GM12865 (cell line): ENCODE measurements around the gene FBXW7.

ENCODE experiments used
- DNase-seq: peaks from one replicate; pipeline ENCODE4 v3.0.0; 2010; ENCODE audit warnings: low read depth
- H3K4me3 ChIP-seq: 2 replicates; pipeline ENCODE4 v1.5.1; 2011; ENCODE audit warnings: mild to moderate bottlenecking, low read depth, low read length, control low read depth
- TF ChIP-seq, protein P1 (sequence below): IDR thresholded peaks from 2 replicates; pipeline ENCODE4 v1.5.1; 2011; ENCODE audit warnings: low read length, control low read depth, low read depth, inconsistent platforms; ENCODE audit not compliant: insufficient read depth; ENCODE audit errors: missing control alignments

Gene FBXW7

GRCh38 chr4:152535903-152536544, at the start of gene FBXW7:
Gene FBXW7 (minus strand): TSS chr4:152536092. CDS start chr4:152411803, 124,289 bp downstream.
- peak within 1 kb of the TSS; percentile 66 for H3K4me3 ChIP-seq
- TF ChIP-seq, protein P1, sequence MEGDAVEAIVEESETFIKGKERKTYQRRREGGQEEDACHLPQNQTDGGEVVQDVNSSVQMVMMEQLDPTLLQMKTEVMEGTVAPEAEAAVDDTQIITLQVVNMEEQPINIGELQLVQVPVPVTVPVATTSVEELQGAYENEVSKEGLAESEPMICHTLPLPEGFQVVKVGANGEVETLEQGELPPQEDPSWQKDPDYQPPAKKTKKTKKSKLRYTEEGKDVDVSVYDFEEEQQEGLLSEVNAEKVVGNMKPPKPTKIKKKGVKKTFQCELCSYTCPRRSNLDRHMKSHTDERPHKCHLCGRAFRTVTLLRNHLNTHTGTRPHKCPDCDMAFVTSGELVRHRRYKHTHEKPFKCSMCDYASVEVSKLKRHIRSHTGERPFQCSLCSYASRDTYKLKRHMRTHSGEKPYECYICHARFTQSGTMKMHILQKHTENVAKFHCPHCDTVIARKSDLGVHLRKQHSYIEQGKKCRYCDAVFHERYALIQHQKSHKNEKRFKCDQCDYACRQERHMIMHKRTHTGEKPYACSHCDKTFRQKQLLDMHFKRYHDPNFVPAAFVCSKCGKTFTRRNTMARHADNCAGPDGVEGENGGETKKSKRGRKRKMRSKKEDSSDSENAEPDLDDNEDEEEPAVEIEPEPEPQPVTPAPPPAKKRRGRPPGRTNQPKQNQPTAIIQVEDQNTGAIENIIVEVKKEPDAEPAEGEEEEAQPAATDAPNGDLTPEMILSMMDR, result no peak
- peak; percentile 99 for DNase-seq

- TF ChIP-seq, protein P1, result no peak
- peak overlapping the region; percentile 48 for H3K4me3 ChIP-seq
- peak; percentile 82 for DNase-seq
Measured at GRCh38 chr4:152585023-152585441, 49.1 kb upstream of the FBXW7 start.

- no peak overlapping the region for H3K4me3 ChIP-seq
- TF ChIP-seq, protein P1, result no peak
Measured at GRCh38 chr4:152581536-152582160, 45.8 kb upstream of the FBXW7 start.

DNA sequence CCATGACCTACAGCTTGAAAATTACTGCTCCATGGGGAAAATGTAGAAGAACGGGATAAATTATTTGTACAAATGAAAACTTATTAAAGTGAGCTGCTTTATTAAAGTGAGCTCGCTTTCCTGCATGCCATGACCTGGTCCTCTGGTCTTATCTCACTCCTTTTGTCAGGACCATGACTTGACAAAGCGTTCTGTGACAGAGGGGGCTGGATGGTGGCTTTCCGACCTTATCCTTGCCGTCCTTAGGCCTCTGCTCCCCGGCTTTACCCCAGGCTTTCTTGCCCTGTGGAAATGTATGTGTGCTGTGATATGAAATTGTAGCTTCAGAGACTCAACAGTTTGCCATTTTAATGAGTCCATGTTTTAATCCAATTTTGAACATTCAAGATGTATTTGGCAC, 44.0 kb upstream of the FBXW7 start:
- no peak overlapping the region for H3K4me3 ChIP-seq
- TF ChIP-seq, protein P1, result no peak
- DNase-seq, result no peak

More at GRCh38 chr4:152581536-152582160, 45.8 kb upstream of the FBXW7 start:
- DNase-seq, result no peak

DNA sequence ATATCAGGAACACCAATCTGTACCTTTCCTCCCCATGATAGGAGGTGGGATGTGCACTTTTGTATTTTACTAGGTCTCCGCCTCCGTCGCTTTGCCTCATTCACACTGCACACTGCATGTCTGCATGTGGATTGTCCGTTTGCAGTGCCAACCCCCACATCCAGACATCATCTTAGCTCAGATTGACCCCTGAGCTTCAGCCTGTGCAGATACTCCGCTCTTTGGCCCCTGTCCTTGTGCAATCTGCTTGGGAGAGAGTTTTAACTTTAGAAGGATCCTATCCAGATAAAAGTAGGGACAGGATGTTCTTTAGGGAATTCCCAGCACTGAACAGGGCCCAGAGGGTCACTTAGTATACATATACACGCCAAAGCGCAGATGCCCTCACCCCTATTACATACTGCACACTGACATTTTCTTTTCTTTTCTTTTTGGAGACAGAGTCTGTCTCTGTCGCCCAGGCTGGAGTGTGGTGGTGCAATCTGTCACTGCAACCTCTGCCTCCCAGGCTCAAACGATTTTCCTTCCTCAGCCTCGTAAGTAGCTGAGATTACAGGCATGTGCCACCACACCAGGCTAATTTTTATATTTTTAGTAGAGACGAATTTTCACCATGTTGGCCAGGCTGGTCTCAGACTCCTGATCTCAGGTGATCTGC, 43.3 kb upstream of the FBXW7 start:
- H3K4me3 ChIP-seq, result no peak overlapping the region
- TF ChIP-seq, protein P1, result no peak
- no peak for DNase-seq

GRCh38 chr4:152578670-152579069, 42.8 kb upstream of the FBXW7 start:
- TF ChIP-seq, protein P1, result no peak
- no peak overlapping the region for H3K4me3 ChIP-seq
- no peak for DNase-seq
